NCI-H460 (cell line): ENCODE measurements around the gene TIMM29. TPM values are rescaled to one million over a fixed set of nuclear protein-coding genes. Genes with fewer than 3 reads are reported as not detected.

Source experiments
- DNase-seq: peaks from one replicate; pipeline ENCODE4 v3.0.0-alpha.2; 2016; ENCODE audit warnings: low read depth; ENCODE audit errors: extremely low read depth
- total RNA-seq: library from RNA; depleted of rRNA; stranded (reverse); fragments of >200 nt; shearing (Covaris generic); gene quantifications from 2 replicates; pipeline ENCODE4 v1.2.3, GENCODE V29; 2014

The TIMM29 gene
- total RNA-seq, 1 experiment from 2014 or later: 16.5 TPM

- no peak for DNase-seq
Measured at GRCh38 chr19:10911579-10912363, 16.8 kb upstream of the TIMM29 start.

GRCh38 chr19:10912619-10913018, 16.0 kb upstream of the TIMM29 start:
- no peak for DNase-seq

DNA sequence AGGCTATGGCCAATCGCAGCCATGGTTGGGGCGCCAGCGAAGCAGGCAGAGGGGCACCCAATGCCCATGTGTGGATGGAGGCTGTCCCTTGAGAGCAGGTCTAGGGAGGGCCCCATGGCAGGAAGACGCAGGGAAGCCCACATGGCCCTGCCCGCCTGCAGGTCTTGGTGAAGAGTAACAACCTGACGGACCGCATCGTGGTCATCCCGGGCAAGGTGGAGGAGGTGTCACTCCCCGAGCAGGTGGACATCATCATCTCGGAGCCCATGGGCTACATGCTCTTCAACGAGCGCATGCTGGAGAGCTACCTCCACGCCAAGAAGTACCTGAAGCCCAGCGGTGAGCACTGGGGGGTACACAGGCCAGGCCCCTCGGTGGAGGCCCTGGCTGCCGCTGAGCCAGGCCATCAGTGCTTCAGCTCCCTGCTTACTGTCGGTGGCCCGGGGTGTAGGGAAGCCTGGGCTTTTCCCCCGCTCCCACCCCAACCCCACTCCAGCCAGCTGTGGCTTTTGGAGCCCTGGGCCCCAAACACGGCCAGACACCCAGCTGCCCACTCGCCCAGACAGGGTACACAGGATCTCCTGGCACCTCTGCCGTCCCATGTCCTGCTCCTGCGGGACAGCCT, 14.8 kb upstream of the TIMM29 start:
- DNase-seq: no peak

DNA sequence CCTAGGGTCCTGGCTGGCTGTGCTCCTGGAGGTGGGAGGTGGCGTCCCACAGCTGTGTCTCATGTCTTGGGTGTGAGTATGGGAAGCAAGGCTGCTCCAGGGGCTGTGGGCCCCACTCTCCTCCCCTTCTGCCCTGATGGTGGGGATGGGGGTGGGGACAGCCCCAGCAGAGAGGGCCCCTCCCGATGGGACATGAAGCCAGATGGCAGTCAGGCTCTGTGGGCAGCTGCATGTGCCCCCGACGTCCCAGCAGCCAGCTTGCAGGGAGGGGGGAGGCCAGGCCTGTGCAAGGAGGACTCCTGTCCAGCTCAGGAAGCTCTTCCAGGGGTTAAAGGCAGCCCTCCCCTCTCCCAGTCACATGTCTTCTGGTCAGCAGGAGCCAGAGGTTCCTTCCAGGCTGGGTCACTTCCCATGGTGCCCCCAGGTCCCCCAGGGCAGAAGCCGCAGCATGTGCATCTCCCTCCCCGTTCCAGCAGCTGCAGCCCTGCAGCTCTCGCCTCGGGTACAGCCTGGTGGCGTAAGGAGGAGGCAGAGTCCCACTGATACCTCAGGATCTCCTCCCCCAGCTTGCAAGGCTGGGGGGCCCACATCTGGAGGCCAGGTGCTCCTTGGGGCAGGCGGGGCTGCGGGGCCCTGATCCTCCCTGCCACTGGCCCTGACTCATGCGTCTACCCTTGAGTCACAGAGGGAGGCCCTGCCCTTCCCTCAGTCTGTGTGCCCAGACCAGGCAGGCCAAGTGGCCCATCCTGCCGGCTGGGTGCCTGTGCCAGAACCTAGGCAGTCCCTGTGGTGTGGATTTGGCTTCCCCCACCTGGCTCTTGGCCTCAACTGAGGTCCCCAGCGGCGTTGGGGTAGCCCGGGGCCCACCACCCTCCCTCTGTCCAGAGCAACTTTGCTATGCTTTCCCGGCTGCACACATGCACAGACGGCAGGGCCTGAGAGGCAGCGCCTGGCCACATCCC, 13.2 kb upstream of the TIMM29 start:
- DNase-seq: no peak

- no peak for DNase-seq
Measured at GRCh38 chr19:10916602-10917001, 12.0 kb upstream of the TIMM29 start.

DNA sequence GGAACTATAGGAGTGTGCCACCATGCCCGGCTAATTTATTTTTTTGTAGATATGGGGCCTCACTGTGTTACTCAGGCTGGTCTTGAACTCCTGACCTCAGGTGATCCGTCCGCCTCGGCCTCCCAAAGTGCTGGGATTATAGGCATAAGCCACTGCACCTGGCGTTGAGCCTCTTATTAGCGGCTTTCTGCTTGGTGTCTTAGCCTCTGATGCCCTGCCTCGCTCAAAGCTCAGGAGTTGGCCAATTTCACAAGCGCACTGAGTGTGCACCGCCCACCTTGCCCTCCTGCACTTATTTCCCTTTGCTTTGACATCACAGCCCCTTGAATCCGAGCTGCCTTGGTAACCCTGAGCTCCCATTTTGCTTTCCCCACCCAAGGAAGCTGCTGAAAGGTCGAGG, 10.3 kb upstream of the TIMM29 start:
- no peak for DNase-seq

DNA sequence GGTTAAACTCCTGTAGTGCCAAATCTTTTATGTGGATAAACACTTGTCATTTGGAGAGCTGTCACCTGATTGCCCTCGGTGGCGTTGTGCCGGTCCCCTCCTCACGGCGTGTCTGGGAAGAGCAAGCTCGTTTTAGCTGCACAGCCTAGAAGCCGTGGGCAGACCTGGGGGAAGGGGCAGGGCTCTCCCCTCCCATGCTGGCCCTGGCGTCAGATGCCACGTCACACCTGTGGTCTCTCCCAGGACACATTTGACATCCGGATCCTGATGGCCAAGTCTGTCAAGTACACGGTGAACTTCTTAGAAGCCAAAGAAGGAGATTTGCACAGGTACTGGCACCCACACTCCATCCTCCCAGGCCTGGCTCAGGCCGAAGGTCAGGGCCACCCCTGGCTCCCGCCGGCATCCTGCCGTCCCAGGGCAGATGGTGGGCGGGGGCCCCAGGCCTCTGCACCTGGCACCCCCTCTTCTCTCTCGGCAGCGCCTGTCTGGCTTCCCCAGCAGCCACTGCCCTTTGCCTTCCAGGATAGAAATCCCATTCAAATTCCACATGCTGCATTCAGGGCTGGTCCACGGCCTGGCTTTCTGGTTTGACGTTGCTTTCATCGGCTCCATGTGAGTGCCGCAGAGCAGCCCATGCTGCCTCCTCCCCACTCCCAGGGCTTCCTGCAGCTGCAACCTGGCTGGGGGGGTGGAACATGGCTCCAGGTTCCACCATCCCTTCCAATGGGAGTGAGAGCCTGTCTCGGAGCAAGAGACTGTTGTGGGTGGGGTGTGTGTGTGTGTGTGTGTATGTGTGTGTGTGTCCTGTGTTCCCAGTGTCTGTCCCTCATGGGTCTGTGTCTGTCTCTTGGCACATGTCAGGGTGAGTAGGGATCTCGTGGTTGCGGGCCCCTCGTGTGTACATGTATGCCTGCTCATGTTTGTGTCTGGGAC, 9.0 kb upstream of the TIMM29 start:
- DNase-seq: no peak

DNA sequence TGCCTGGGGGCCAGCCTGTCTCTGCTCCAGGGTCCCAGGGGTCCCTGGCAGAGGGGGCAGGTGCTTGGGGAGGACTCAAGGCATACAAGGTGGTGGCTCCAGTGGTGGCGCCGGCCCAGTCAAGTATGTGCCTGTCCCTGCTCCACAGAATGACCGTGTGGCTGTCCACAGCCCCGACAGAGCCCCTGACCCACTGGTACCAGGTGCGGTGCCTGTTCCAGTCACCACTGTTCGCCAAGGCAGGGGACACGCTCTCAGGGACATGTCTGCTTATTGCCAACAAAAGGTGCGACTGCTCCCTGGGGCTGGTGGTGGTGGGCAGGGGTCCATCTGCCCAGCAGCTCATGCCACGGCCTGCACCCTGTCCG, 8.3 kb upstream of the TIMM29 start:
- DNase-seq: no peak

DNA sequence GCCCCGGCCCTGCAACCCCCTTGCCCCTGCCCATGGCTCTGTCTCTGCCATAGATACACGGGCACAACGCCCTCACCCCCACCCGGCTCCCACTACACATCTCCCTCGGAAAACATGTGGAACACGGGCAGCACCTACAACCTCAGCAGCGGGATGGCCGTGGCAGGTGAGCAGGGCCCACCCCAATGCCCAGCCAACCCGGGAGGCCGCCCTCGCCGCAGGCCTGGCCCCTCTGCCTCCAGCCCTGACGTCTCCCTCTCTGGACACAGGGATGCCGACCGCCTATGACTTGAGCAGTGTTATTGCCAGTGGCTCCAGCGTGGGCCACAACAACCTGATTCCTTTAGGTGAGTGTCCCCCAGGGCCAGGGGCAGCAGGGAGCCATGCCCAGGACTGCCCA, 7.8 kb upstream of the TIMM29 start:
- no peak for DNase-seq

DNA sequence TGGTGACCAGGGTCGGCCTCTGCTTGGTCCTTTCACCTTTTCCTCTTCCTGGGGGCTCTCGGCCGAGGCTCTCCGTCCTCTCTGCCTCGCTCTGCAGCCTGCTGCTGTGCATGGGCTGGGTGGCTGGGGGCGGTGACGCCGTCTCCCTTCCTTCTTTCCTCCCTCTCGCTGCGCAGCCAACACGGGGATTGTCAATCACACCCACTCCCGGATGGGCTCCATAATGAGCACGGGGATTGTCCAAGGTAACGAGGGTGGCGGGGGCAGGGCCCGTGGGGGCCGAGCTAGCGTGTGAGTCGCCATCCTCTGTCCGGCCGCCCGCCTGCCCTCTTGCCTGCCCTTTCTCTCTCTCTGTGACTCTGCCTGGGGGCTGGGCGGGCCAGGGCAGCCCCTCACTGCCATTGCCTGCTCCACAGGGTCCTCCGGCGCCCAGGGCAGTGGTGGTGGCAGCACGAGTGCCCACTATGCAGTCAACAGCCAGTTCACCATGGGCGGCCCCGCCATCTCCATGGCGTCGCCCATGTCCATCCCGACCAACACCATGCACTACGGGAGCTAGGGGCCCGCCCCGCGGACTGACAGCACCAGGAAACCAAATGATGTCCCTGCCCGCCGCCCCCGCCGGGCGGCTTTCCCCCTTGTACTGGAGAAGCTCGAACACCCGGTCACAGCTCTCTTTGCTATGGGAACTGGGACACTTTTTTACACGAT, 7.3 kb upstream of the TIMM29 start:
- no peak for DNase-seq

DNA sequence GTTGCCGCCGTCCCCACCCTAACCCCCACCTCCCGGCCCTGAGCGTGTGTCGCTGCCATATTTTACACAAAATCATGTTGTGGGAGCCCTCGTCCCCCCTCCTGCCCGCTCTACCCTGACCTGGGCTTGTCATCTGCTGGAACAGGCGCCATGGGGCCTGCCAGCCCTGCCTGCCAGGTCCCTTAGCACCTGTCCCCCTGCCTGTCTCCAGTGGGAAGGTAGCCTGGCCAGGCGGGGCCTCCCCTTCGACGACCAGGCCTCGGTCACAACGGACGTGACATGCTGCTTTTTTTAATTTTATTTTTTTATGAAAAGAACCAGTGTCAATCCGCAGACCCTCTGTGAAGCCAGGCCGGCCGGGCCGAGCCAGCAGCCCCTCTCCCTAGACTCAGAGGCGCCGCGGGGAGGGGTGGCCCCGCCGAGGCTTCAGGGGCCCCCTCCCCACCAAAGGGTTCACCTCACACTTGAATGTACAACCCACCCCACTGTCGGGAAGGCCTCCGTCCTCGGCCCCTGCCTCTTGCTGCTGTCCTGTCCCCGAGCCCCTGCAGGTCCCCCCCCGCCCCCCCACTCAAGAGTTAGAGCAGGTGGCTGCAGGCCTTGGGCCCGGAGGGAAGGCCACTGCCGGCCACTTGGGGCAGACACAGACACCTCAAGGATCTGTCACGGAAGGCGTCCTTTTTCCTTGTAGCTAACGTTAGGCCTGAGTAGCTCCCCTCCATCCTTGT, 6.5 kb upstream of the TIMM29 start:
- DNase-seq: no peak

DNA sequence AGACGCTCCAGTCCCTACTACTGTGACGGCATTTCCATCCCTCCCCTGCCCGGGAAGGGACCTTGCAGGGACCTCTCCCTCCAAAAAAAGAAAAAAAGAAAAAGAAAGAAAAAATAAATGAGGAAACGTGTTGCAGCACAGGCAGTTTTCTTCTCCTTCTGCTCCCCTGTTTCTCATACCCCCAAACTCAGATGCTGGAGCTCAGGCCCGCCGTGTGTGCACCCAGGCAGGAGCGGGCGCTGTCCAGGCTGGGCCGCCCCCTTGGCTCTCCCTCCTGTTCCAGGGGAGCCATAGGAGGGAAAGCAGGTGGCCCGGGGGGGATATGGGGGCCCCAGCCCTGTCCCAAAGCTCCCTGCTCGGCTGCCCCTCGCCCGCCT, 6.0 kb upstream of the TIMM29 start:
- DNase-seq: no peak

GRCh38 chr19:10923260-10924112, 5.1 kb upstream of the TIMM29 start:
- no peak for DNase-seq

DNA sequence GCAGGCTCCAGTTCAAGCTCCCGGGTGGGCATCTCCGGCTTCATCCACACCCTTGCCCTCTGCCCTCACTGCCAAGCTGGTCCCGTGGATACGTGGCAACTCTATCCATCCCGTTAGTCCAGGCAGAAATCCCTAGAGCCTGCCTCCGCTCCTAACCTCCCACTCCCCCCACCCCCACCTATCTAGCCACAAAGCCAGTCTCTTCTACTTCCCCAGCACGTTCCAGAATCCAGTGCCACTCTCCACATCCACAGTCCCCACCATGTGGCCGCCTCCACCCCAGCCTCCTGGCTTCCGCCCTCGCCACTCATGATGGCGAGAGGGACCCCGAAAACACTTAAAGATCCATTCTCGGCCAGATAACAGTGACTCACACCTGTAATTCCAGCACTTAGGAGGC, 4.0 kb upstream of the TIMM29 start:
- no peak for DNase-seq

- no peak for DNase-seq
Measured at GRCh38 chr19:10927730-10928562, 665 bp upstream of the TIMM29 start.

DNA sequence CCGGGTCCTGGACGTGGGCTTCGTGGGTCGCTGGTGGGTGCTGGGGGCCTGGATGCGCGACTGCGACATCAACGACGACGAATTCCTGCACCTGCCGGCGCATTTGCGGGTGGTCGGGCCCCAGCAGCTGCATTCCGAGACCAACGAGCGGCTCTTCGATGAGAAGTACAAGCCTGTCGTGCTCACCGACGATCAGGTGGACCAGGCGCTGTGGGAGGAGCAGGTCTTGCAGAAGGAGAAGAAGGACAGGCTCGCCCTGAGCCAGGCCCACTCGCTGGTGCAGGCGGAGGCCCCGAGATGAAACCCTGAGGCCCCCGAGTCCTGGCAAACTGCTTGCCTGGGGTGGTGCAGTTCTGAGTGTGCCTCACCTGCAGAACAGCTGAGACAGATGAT, 787 bp downstream of the TIMM29 start:
- DNase-seq: no peak

GRCh38 chr19:10935371-10936059, 6.9 kb downstream of the TIMM29 start:
- DNase-seq: no peak
